Muscle layer of duodenum (tissue), 2 donors: Measurements from ENCODE around the gene USP20.

Experiments
- H3K27ac ChIP-seq: one replicate; pipeline ENCODE4 v1.7.0; 2013; ENCODE audit warnings: mild to moderate bottlenecking, low read length
- H3K27me3 ChIP-seq: one replicate; pipeline ENCODE4 v1.7.0; 2013; ENCODE audit warnings: low read depth, mild to moderate bottlenecking, control low read depth, low read length
- H3K36me3 ChIP-seq, 2 donors: one replicate each; pipeline ENCODE4 v1.7.0; 2013; ENCODE audit warnings: low read length in 2 of 2, control low read depth in 1 of 2, mild to moderate bottlenecking in 1 of 2; ENCODE audit not compliant: insufficient read depth in 2 of 2, control insufficient read depth in 1 of 2
- H3K4me1 ChIP-seq, 2 donors: one replicate each; pipeline ENCODE4 v1.7.0; 2013; ENCODE audit warnings: low read length in 2 of 2, mild to moderate bottlenecking in 2 of 2, control low read depth in 1 of 2, moderate library complexity in 1 of 2; ENCODE audit not compliant: insufficient read depth in 2 of 2, control insufficient read depth in 1 of 2
- H3K4me3 ChIP-seq, 2 donors: one replicate each; pipeline ENCODE4 v1.7.0; 2013; ENCODE audit warnings: low read length in 2 of 2, low read depth in 1 of 2, mild to moderate bottlenecking in 1 of 2
- H3K9me3 ChIP-seq, 2 donors: one replicate each; pipeline ENCODE4 v1.7.0; 2013; ENCODE audit warnings: low read length in 2 of 2, control low read depth in 1 of 2, mild to moderate bottlenecking in 1 of 2; ENCODE audit not compliant: control insufficient read depth in 1 of 2
- donor health status: healthy.

USP20 gene

DNA sequence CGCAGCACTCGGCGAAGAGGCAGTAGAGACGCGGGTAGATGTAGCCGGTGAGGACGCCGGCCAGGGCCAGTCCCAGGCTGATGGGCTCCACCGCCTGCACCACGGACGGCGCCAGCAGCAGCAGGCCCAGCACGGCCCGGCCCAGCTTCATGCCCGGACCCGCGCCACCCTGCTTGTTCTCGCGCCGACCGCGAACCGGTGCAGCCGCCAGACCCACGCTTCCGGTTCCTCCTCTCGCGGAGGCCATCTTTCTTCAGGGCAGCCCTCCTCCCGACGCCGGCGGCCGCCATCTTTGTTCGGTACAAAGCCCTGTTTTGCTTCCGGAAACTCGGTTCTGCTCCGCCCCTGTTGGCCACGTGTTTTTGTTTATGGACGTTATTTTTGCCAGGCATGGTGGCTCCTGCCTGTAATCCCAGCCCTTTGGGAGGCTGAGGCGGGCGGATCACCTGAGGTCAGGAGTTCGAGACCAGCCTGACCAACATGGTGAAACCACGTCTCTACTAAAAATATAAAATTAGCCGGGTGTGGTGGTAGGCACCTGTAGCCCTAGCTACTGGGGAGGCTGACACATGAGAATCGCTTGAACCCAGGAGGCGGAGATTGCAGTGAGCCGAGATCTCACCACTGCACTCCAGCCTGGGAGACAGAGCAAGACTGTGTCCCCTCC lies 11.2 kb upstream of the USP20 start, which contains the start of gene TOR1A:
TOR1A (minus strand) TSS at position 202 of the 667 bp plus-strand sequence; CDS start at position 151, 51 bp downstream.
- Histone ChIP-seq H3K36me3 (peaks cover 10 to 37% of the 10 kb centered on the region in 2 donors), H3K9me3 (no peaks in the 10 kb centered on the region), H3K4me3 (peak within 1 kb of the TSS; percentile 59 to 86), H3K27me3 (no peaks in the 10 kb centered on the region), H3K4me1 (peaks cover 0 to 9% of the 10 kb centered on the region in 2 donors), H3K27ac (no peak within 1 kb of the TSS)

DNA sequence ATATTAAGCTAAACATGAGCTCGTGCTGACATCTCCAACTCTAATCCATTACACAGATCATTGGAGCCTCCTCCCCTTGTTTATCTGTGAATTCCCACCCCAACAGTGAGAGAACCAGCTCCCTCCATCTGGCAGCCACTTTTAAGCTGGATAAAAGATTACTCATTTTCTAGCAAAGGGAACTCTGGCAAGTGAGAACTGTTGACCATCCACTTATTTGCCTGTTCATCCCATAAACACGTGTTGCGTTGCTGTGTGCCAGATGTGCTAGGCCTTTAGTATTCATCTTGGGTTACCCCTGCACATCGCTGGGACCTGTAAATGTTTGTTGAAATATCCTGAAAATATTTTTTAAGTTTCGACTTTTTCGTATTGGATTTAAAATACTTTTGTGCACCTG lies 8.9 kb upstream of the USP20 start:
- H3K4me1 ChIP-seq, result peaks cover 0 to 9% of the 10 kb centered on the region in 2 donors
- no peaks in the 10 kb centered on the region for H3K9me3 ChIP-seq
- H3K27me3 ChIP-seq, result no peaks in the 10 kb centered on the region
- peaks cover 31 to 45% of the 10 kb centered on the region in 2 donors for H3K36me3 ChIP-seq
- no peak overlapping the region for H3K4me3 ChIP-seq
- no peak overlapping the region for H3K27ac ChIP-seq

DNA sequence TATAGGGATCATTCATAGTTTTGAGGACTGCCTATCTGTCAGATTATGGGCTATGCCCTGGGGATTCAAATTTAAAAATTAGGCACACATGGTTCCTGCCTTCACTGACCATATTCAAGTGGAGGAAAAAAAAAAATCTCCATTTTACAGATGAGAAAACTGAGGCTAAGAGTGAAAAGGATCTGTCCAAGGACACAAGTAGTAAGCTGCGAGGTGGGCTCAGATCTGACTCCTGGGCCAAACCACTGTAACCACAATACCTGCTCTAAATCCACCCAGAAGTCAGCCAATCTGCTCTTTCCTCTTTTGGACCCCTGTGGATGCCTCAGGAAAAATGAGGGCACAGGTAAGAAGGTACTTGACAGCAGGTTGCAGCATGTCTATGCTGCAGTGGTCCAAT lies 8.5 kb upstream of the USP20 start:
- H3K4me3 ChIP-seq, result no peak overlapping the region
- no peaks in the 10 kb centered on the region for H3K9me3 ChIP-seq
- H3K27ac ChIP-seq, result no peak overlapping the region
- H3K4me1 ChIP-seq, result peaks cover 0 to 9% of the 10 kb centered on the region in 2 donors
- peaks cover 35 to 44% of the 10 kb centered on the region in 2 donors for H3K36me3 ChIP-seq
- H3K27me3 ChIP-seq, result no peaks in the 10 kb centered on the region

- Histone ChIP-seq H3K27me3 (no peaks in the 10 kb centered on the region), H3K36me3 (peaks cover 32 to 41% of the 10 kb centered on the region in 2 donors), H3K27ac (no peak overlapping the region), H3K9me3 (no peaks in the 10 kb centered on the region), H3K4me1 (peaks cover 0 to 2% of the 10 kb centered on the region in 2 donors), H3K4me3 (no peak overlapping the region)
Observed at GRCh38 chr9:129828051-129828450, 7.2 kb upstream of the USP20 start.

DNA sequence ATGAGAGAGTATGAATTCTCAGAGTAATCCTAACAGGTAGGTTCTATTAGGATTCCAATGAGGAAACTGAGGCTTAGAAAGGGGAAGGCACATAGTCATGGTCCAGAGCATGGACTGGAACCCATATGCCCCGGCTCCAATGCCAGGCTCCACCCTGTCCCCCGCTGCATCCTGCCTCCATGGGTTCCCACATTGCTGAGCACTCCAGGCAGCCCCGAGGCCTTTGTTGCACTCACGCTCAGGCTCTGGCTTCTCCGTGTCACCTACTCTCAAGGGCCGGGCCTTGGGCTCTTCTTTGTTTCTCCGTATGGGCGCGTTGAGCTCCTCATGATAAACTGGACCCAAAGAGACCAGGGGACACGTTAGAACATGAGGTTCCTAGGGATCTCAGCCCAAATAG lies 6.3 kb upstream of the USP20 start:
- Histone ChIP-seq H3K4me3 (no peak overlapping the region), H3K36me3 (peaks cover 32 to 41% of the 10 kb centered on the region in 2 donors), H3K27ac (no peak overlapping the region), H3K4me1 (peaks cover 0 to 9% of the 10 kb centered on the region in 2 donors), H3K27me3 (no peaks in the 10 kb centered on the region), H3K9me3 (no peaks in the 10 kb centered on the region)

- Histone ChIP-seq H3K27me3 (no peaks in the 10 kb centered on the region), H3K4me1 (peaks cover 7 to 29% of the 10 kb centered on the region in 2 donors), H3K27ac (no peak overlapping the region), H3K4me3 (no peak overlapping the region), H3K36me3 (peaks cover 32 to 40% of the 10 kb centered on the region in 2 donors), H3K9me3 (no peaks in the 10 kb centered on the region)
Observed at GRCh38 chr9:129832982-129833381, 2.3 kb upstream of the USP20 start.

GRCh38 chr9:129834489-129835127 lies 650 bp upstream of the USP20 start:
- Histone ChIP-seq H3K4me3 (peak overlapping the region; percentile 93 to 99), H3K36me3 (peaks cover 23 to 25% of the 10 kb centered on the region in 2 donors), H3K9me3 (no peaks in the 10 kb centered on the region), H3K27ac (peak overlapping the region; percentile 92), H3K27me3 (no peaks in the 10 kb centered on the region), H3K4me1 (peaks cover 7 to 29% of the 10 kb centered on the region in 2 donors)

GRCh38 chr9:129835860-129836223 lies 584 bp downstream of the USP20 start:
- Histone ChIP-seq H3K4me1 (peaks cover 7 to 29% of the 10 kb centered on the region in 2 donors), H3K27ac (peak overlapping the region; percentile 33), H3K4me3 (peak overlapping the region; percentile 93 to 99), H3K36me3 (peaks cover 13% of the 10 kb centered on the region in 2 donors), H3K9me3 (no peaks in the 10 kb centered on the region), H3K27me3 (no peaks in the 10 kb centered on the region)

GRCh38 chr9:129836311-129837007 lies 1.2 kb downstream of the USP20 start:
- Histone ChIP-seq H3K9me3 (no peaks in the 10 kb centered on the region), H3K27me3 (no peaks in the 10 kb centered on the region), H3K4me1 (peaks cover 7 to 29% of the 10 kb centered on the region in 2 donors), H3K36me3 (peaks cover 6 to 7% of the 10 kb centered on the region in 2 donors), H3K27ac (peak overlapping the region; percentile 33), H3K4me3 (peak overlapping the region; percentile 93 to 99)

- Histone ChIP-seq H3K4me1 (peaks cover 7 to 22% of the 10 kb centered on the region in 2 donors), H3K27ac (no peak overlapping the region), H3K36me3 (no peaks in the 10 kb centered on the region), H3K4me3 (no peak overlapping the region), H3K27me3 (no peaks in the 10 kb centered on the region), H3K9me3 (no peaks in the 10 kb centered on the region)
Observed at GRCh38 chr9:129838707-129839259, 3.5 kb downstream of the USP20 start.
